Measurements from ENCODE around the gene GATA6.
A peak's percentile ranks its signal among the peaks of the same experiment; 100 is the strongest.
"Not testable (repeated sequence)": the region's sequence is repeated elsewhere in the genome, so short reads cannot be mapped to it uniquely, and the experiment has no call there.

The GATA6 gene

GRCh38 chr18:22210311-22210754 is 40.9 kb downstream of the GATA6 start:
- no peak for DNase-seq

GRCh38 chr18:22211657-22212056 is 42.3 kb downstream of the GATA6 start:
- DNase-seq = peak in 1 of 3 donors; percentile 22

- no peak for DNase-seq
These were observed 44.1 kb downstream of the GATA6 start for GRCh38 chr18:22213333-22213973.

GRCh38 chr18:22214731-22215528 is 45.5 kb downstream of the GATA6 start:
- peak in 2 of 3 donors; percentile 23 to 50 for DNase-seq

GRCh38 chr18:22218835-22219234 is 49.4 kb downstream of the GATA6 start:
- no peak for DNase-seq

- DNase-seq = no peak
These were observed 50.4 kb downstream of the GATA6 start for GRCh38 chr18:22219568-22220355.

- not testable (repeated sequence) for DNase-seq
These were observed 51.2 kb downstream of the GATA6 start for GRCh38 chr18:22220585-22220984.

GRCh38 chr18:22221350-22221749 is 52.0 kb downstream of the GATA6 start:
- DNase-seq = no peak

GRCh38 chr18:22223254-22223964 is 54.0 kb downstream of the GATA6 start:
- peak; percentile 20 to 57 (median 36) for DNase-seq

- DNase-seq = no peak
These were observed 54.6 kb downstream of the GATA6 start for GRCh38 chr18:22223965-22224322.

GRCh38 chr18:22224339-22224738 is 55.0 kb downstream of the GATA6 start:
- no peak for DNase-seq

- no peak for DNase-seq
These were observed 57.4 kb downstream of the GATA6 start for GRCh38 chr18:22226801-22227200.

- no peak for DNase-seq
These were observed 59.6 kb downstream of the GATA6 start for GRCh38 chr18:22228976-22229375.

GRCh38 chr18:22229456-22230124 is 60.2 kb downstream of the GATA6 start:
- no peak for DNase-seq

GRCh38 chr18:22230471-22230945 is 61.1 kb downstream of the GATA6 start:
- DNase-seq = no peak

- no peak for DNase-seq
These were observed 63.9 kb downstream of the GATA6 start for GRCh38 chr18:22233266-22233665.

- DNase-seq = no peak
These were observed 68.6 kb downstream of the GATA6 start for GRCh38 chr18:22238036-22238435.

GRCh38 chr18:22238681-22239080 is 69.3 kb downstream of the GATA6 start:
- DNase-seq = no peak

GRCh38 chr18:22241921-22242361 is 72.6 kb downstream of the GATA6 start:
- no peak for DNase-seq

GRCh38 chr18:22243513-22243912 is 74.1 kb downstream of the GATA6 start:
- no peak for DNase-seq

GRCh38 chr18:22250026-22250425 is 80.6 kb downstream of the GATA6 start:
- DNase-seq = no peak

GRCh38 chr18:22250591-22250996 is 81.2 kb downstream of the GATA6 start:
- no peak for DNase-seq
